GM23248 (cell line): ENCODE measurements around the gene SPEM1. TPM values are rescaled to one million over a fixed set of nuclear protein-coding genes. Genes with fewer than 3 reads are reported as not detected.

Experiments
- DNase-seq: peaks from one replicate; pipeline ENCODE4 v3.0.0-alpha.2; 2015
- H2AFZ ChIP-seq: fragments of 200-600 bp; sonication (generic); 2 replicates; pipeline ENCODE4 v1.6.1; 2016; ENCODE audit warnings: antibody characterized with exemption
- H3F3A ChIP-seq: fragments of 200-600 bp; sonication (generic); 2 replicates; pipeline ENCODE4 v1.6.1; 2016; ENCODE audit warnings: mild to moderate bottlenecking, antibody characterized with exemption, mixed run types; ENCODE audit not compliant: insufficient read depth
- H3K27ac ChIP-seq: fragments of 200-600 bp; sonication (generic); 2 replicates; pipeline ENCODE4 v1.5.1; 2016; ENCODE audit warnings: mild to moderate bottlenecking
- H3K27me3 ChIP-seq: fragments of 200-600 bp; sonication (generic); replicated peaks from 2 replicates; pipeline ENCODE4 v1.6.1; 2016; ENCODE audit warnings: mild to moderate bottlenecking; ENCODE audit not compliant: insufficient read depth
- H3K36me3 ChIP-seq: fragments of 200-600 bp; sonication (generic); 2 replicates; pipeline ENCODE4 v1.6.1; 2016; ENCODE audit warnings: low read depth, mild to moderate bottlenecking
- H3K4me1 ChIP-seq: fragments of 200-600 bp; sonication (generic); 2 replicates; pipeline ENCODE4 v1.6.1; 2016; ENCODE audit warnings: mild to moderate bottlenecking; ENCODE audit not compliant: insufficient read depth
- H3K4me2 ChIP-seq: fragments of 200-600 bp; sonication (generic); one replicate; pipeline ENCODE4 v1.6.1; 2016; ENCODE audit warnings: mild to moderate bottlenecking; ENCODE audit not compliant: unreplicated experiment
- H3K4me3 ChIP-seq: fragments of 200-600 bp; sonication (generic); 2 replicates; pipeline ENCODE4 v1.5.1; 2016; ENCODE audit warnings: mild to moderate bottlenecking
- H3K79me2 ChIP-seq: fragments of 200-600 bp; sonication (generic); 2 replicates; pipeline ENCODE4 v1.6.1; 2016; ENCODE audit warnings: mild to moderate bottlenecking; ENCODE audit not compliant: insufficient read depth
- H3K9ac ChIP-seq: fragments of 200-600 bp; sonication (generic); 2 replicates; pipeline ENCODE4 v1.6.1; 2016; ENCODE audit warnings: mild to moderate bottlenecking
- H3K9me2 ChIP-seq: fragments of 200-600 bp; sonication (generic); 2 replicates; pipeline ENCODE4 v1.6.1; 2016; ENCODE audit warnings: mixed run types, mild to moderate bottlenecking, moderate library complexity; ENCODE audit not compliant: insufficient read depth
- H3K9me3 ChIP-seq: fragments of 200-600 bp; sonication (generic); one replicate; pipeline ENCODE4 v1.6.1; 2017; ENCODE audit warnings: low read depth
- H4K20me1 ChIP-seq: fragments of 200-600 bp; sonication (generic); 2 replicates; pipeline ENCODE4 v1.6.0; 2016; ENCODE audit not compliant: insufficient read depth
- EZH2 ChIP-seq: fragments of 200-600 bp; sonication (generic); IDR thresholded peaks from 2 replicates; pipeline ENCODE4 v1.6.1; 2018; ENCODE audit warnings: antibody characterized with exemption, mild to moderate bottlenecking; ENCODE audit not compliant: insufficient read depth, poor library complexity, severe bottlenecking
- EZH2phosphoT487 ChIP-seq: fragments of 200-600 bp; sonication (generic); IDR thresholded peaks from 2 replicates; pipeline ENCODE4 v1.6.1; 2018; ENCODE audit warnings: antibody characterized with exemption, moderate library complexity, mild to moderate bottlenecking, low read depth; ENCODE audit not compliant: insufficient read depth
- WGBS, 2 experiments: methylation state at CpG; one replicate each; pipeline ENCODE4 v1.1.6; 2015 to 2017; ENCODE audit warnings: low lambda C conversion rate in 2 of 2, low coverage in 1 of 2; ENCODE audit errors: missing lambda C conversion rate in 2 of 2; 5-methylcytosine and 5-hydroxymethylcytosine counted together
- in situ Hi-C: fragments of 300-500 bp; cut with MboI; formaldehyde crosslinking; loops from 2 replicates; pipeline ENCODE4 v1.15.0; 2020
- polyA plus RNA-seq: library from polyadenylated mRNA; unstranded; fragments of >200 nt; fragmentation: Nextera tagmentation; extraction: Ambion mirVana; gene quantifications from 2 replicates; pipeline ENCODE4 v1.2.1, GENCODE V29; 2016
- total RNA-seq: library from RNA; depleted of rRNA; stranded (reverse); fragments of >200 nt; shearing (Covaris generic); gene quantifications from 2 replicates; pipeline ENCODE4 v1.2.3, GENCODE V29; 2014

SPEM1 gene
- total and polyA plus RNA-seq, 2 experiments from 2014 or later: not detected

GRCh38 chr17:7391307-7391706, 28.8 kb upstream of the SPEM1 start:
- DNase-seq: no peak
- Histone ChIP-seq H3K27ac (no peak overlapping the region), H3K4me1 (peaks cover 4% of the 10 kb centered on the region; the same call in 1 of the 2 replicates), H3K79me2 (peaks cover 22% of the 10 kb centered on the region), H3K9me3 (no peaks in the 10 kb centered on the region), H2AFZ (no peak overlapping the region), H3K27me3 (no peaks in the 10 kb centered on the region), H3K36me3 (peaks cover 4% of the 10 kb centered on the region; the same call in 1 of the 2 replicates), H4K20me1 (no peaks in the 10 kb centered on the region), H3K4me2 (no peak overlapping the region), H3K9me2 (no peaks in the 10 kb centered on the region), H3K9ac (no peak overlapping the region), H3K4me3 (no peak overlapping the region), H3F3A (0 out of 2 replicates have a peak, but pooled peaks cover 6% of the 10 kb centered on the region)
- in situ Hi-C loops: no loop called here
- 89 to 96% methylated on average over 2 of the region's 2 CpGs for WGBS, 2 experiments
- no peak for TF ChIP-seq EZH2
- no peak for TF ChIP-seq EZH2phosphoT487

GRCh38 chr17:7392696-7393612, 27.2 kb upstream of the SPEM1 start:
- Histone ChIP-seq H2AFZ (peak overlapping the region; percentile 80), H3K27me3 (no peaks in the 10 kb centered on the region), H3K9ac (peak overlapping the region; percentile 89), H3K4me2 (peak overlapping the region; percentile 94), H3K9me3 (no peaks in the 10 kb centered on the region), H3K9me2 (no peaks in the 10 kb centered on the region), H3K79me2 (peaks cover 22% of the 10 kb centered on the region), H3K4me3 (peak overlapping the region; percentile 91), H4K20me1 (no peaks in the 10 kb centered on the region), H3K27ac (no peak overlapping the region), H3K36me3 (peaks cover 4% of the 10 kb centered on the region; the same call in 1 of the 2 replicates), H3K4me1 (peaks cover 4% of the 10 kb centered on the region; the same call in 1 of the 2 replicates), H3F3A (0 out of 2 replicates have a peak, but pooled peaks cover 6% of the 10 kb centered on the region)
- in situ Hi-C loops: no loop called here
- 81 to 83% methylated on average over 41 to 42 of the region's 42 CpGs for WGBS, 2 experiments
- TF ChIP-seq EZH2phosphoT487 (no peak), EZH2 (no peak)
- DNase-seq: no peak

GRCh38 chr17:7393613-7394451, 26.3 kb upstream of the SPEM1 start:
- H3K27ac ChIP-seq: peak overlapping the region; percentile 92
- no peaks in the 10 kb centered on the region; the same call in 1 of the 2 replicates for H3K36me3 ChIP-seq
- H3F3A ChIP-seq: 0 out of 2 replicates have a peak, but pooled peaks cover 6% of the 10 kb centered on the region
- TF ChIP-seq EZH2 (no peak), EZH2phosphoT487 (no peak)
- H3K9me2 ChIP-seq: no peaks in the 10 kb centered on the region
- peak overlapping the region; percentile 91 for H3K4me3 ChIP-seq
- H3K27me3 ChIP-seq: no peaks in the 10 kb centered on the region
- no peaks in the 10 kb centered on the region for H4K20me1 ChIP-seq
- in situ Hi-C loops: no loop called here
- peaks cover 22% of the 10 kb centered on the region for H3K79me2 ChIP-seq
- peak overlapping the region; percentile 94 for H3K4me2 ChIP-seq
- 6 to 9% methylated on average over 32 to 45 of the region's 48 CpGs for WGBS, 2 experiments
- peaks cover 4% of the 10 kb centered on the region; the same call in 1 of the 2 replicates for H3K4me1 ChIP-seq
- H3K9ac ChIP-seq: peak overlapping the region; percentile 89
- peak; percentile 59 for DNase-seq
- H3K9me3 ChIP-seq: no peaks in the 10 kb centered on the region
- H2AFZ ChIP-seq: peak overlapping the region; percentile 80
